ENCODE data around the gene ACOT13.

- TF ChIP-seq CTCF (IDR thresholded peaks at IDR 0.05): no peak
- no peak for TF ChIP-seq POLR2A (IDR thresholded peaks at IDR 0.05)
Observed at GRCh38 chr6:24648276-24648675, 18.6 kb upstream of the ACOT13 start.
